Spleen (tissue), 7 donors: ENCODE measurements around the gene PDF.

ENCODE experiments used
- POLR2A ChIP-seq, 3 donors: fragments of 450-650 bp; IDR thresholded peaks; one replicate each; pipeline ENCODE4 v1.5.1; 2017; ENCODE audit warnings: antibody characterized with exemption in 3 of 3, mild to moderate bottlenecking in 1 of 3
- POLR2AphosphoS5 ChIP-seq, 3 donors: sonication (generic); formaldehyde crosslinking; IDR thresholded peaks; one replicate each; pipeline ENCODE4 v1.5.1; 2017; ENCODE audit warnings: antibody characterized with exemption in 3 of 3
- TF ChIP-seq, protein P1 (sequence below), 11 experiments: fragments of 200-600 bp in 7 of 11; fragments of 450-650 bp in 4 of 11; sonication (generic) in 4 of 11; IDR thresholded peaks in 8 of 11; conservative IDR thresholded peaks in 3 of 11; 1 replicate in 7 of 11; 2 replicates in 4 of 11; pipeline versions ENCODE4 v1.4.0 to v1.8.0; 2016 to 2021; ENCODE audit warnings: antibody characterized with exemption in 11 of 11, inconsistent platforms in 4 of 11, mild to moderate bottlenecking in 1 of 11
- donor health status: DM: no; HTN: no; CAD: no; lungs with moderate emphysema.
- donor health status: DM: no; HTN: no; CAD: no.
- donor health status: DM: no; HTN: no; CAD: no.

DNA sequence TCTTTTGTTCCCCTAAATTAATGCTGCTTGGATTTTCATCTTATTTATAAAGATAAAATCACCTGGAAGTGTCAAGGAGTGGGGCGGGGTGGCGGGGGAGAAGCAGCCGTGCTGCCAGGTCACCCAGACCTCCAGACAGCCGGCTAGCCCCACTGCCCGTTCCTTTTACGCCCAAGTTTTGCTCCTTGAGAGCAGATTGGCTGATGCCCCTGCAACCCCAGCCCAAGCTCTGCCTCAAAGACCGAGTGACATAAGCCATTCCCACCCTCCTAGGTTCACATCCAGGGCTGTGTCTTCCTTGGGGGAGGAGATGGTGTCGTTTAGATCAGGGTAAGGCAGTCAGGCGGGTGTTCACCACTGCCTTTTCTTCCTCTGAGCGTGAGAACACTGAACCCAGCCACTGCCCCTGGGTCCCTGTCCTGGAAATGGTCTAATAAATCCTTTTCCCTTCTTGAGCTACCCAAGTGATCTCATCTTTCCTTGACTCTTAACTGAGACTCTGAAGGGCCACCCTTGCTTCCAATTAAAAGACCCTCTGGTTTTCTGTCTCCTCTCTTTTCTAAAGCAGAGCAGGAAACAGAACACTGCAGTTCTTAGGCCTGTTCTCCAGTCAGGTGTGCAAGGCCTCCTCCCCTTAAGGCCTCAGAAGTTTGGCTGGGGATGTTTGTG lies 5.7 kb downstream of the PDF start:
- TF ChIP-seq, protein P1, sequence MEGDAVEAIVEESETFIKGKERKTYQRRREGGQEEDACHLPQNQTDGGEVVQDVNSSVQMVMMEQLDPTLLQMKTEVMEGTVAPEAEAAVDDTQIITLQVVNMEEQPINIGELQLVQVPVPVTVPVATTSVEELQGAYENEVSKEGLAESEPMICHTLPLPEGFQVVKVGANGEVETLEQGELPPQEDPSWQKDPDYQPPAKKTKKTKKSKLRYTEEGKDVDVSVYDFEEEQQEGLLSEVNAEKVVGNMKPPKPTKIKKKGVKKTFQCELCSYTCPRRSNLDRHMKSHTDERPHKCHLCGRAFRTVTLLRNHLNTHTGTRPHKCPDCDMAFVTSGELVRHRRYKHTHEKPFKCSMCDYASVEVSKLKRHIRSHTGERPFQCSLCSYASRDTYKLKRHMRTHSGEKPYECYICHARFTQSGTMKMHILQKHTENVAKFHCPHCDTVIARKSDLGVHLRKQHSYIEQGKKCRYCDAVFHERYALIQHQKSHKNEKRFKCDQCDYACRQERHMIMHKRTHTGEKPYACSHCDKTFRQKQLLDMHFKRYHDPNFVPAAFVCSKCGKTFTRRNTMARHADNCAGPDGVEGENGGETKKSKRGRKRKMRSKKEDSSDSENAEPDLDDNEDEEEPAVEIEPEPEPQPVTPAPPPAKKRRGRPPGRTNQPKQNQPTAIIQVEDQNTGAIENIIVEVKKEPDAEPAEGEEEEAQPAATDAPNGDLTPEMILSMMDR (IDR thresholded peaks at IDR 0.05 in 8 of 11, conservative IDR thresholded peaks at IDR 0.05 in 3 of 11) = no peak
- TF ChIP-seq POLR2AphosphoS5 (IDR thresholded peaks at IDR 0.05) = no peak
- no peak for TF ChIP-seq POLR2A (IDR thresholded peaks at IDR 0.05)
